HUDEP-2 (cell line): Measurements from ENCODE around the gene KRTAP27-1.

Experiments
- DNase-seq, 76 experiments: peaks; one replicate each; lab custom pipeline; 2025; ENCODE audit not compliant: unreplicated experiment in 76 of 76; lab: John Stamatoyannopoulos, UW

Gene KRTAP27-1, protein sequence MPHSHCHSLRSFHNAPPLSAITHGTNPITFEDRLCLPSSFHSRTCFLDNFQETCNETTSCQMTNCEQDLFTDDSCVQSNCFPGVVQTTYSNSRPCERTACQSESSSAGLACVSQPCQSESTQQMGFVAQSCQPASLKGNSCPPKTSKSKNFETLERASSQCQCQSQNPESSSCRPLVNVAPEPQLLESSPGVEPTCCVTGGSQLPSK

DNA sequence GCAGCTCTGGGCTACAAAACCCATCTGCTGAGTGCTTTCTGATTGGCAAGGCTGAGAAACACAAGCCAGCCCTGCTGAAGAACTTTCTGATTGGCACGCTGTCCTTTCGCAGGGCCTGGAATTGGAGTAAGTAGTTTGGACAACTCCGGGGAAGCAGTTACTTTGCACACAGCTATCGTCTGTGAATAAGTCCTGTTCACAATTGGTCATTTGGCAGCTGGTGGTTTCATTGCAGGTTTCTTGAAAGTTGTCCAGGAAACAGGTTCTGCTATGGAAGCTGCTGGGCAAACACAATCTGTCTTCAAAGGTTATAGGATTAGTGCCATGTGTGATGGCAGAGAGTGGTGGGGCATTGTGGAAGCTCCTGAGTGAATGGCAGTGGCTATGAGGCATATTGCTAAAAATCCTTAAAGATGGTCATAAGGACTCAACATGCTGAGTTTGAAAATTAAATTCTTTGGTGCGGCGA is at the start of gene KRTAP27-1:
Gene KRTAP27-1 (minus strand): TSS at position 419 of the 469 bp plus-strand sequence. CDS start 26 bp downstream, at position 393.
- DNase-seq = no peak

DNA sequence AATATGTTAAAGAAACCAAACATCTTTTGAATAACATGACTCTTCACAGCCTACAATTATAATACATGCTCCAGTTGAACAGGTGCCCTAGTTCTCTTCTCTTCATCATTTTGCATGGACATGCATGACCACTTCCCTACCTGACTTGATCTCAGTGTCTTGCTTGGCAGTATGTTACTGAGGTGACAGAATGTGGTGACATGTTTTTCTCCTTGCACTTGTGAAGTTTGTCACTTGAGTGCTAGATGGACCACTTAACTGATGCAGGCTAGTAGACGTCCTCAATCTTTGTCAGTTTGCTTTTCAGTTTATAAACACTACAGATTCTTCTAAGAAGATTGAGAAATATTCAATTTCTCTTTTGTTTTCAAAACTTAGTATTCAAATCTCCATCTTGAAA is 44.7 kb upstream of the KRTAP27-1 start:
- no peak for DNase-seq

DNA sequence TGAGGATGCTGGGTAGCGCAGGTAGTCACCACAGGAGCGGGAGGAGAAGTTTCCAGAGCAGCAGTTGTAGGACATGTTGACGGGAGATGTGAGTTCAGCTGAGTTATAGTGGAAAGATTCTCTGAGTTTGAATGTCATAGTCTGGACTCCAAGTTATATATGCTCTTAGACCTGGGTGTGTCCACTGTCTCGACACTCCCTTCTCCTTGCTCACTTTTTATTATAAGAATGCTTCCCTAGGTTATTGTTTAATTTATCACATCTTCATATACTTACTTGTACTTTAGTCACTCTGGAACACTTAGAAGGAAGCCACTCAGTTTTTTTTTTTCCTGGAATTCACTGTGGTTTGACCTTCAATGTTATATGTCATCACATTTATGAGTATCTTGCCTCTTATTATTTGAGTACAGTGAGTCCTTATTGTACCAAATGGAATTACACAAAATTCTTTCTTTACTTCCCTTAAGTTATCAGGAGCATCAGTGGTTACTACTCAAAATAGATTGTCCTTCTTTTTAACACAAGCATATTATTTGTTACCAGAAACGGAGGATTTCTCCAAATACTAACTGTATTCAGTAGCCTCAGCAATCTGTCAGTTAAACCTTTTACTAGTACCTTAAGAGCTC is 34.8 kb upstream of the KRTAP27-1 start, which contains the start of gene KRTAP13-2:
Gene KRTAP13-2 (minus strand): TSS at position 133 of the 632 bp plus-strand sequence. CDS start 58 bp downstream, at position 75.
- DNase-seq = no peak

DNA sequence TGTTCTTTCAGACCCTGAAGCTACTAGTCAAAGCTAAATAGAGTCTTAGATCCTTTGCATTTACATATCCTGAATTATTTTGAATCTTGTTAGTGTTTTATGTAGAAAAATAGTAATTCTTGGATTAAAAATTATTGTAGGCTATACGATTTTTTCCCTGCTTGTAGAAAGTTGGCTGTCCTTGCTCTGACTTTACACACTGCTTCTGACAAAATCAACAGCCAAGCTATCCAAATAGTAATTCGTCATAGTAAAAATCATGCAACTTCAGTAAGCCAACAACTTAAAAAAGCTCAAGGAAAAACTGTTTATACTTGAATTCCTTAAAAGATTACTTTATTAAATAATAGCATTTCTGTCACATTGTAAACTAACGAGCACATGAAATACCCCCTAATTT is 18.4 kb upstream of the KRTAP27-1 start:
- no peak for DNase-seq

DNA sequence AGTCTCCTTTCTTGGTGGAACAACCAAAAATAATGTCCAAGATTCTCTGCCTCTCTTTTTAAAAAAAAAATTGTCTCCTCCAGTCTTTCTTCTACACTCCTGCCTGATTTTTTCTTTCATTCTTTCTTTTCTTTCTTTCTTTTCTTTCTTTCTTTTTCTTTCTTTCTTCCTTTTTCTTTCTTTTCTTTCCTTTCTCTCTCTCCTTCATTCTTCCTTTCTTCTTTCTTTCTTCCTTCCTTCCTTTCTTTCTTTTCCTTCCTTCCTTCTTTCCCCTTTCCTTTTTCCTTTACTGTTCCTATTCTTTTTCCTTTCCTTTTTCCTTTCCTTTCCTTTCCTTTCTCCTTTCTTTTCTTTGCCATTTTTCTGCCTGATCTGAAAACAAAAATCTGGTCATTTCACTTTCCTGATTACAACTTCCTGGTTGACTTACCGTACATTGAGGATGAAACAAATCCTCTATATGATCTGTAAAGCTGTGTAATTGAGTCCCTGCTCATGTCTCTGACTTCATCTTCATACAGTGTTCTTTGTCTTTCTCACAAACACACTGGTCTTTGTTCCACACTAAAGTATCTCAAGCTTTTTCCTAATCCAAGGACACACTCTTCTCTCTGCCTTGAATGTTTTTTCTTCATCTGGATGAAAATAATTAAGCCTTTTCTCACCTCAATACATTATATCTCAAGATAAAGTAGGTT is 17.0 kb upstream of the KRTAP27-1 start:
- DNase-seq = no peak

DNA sequence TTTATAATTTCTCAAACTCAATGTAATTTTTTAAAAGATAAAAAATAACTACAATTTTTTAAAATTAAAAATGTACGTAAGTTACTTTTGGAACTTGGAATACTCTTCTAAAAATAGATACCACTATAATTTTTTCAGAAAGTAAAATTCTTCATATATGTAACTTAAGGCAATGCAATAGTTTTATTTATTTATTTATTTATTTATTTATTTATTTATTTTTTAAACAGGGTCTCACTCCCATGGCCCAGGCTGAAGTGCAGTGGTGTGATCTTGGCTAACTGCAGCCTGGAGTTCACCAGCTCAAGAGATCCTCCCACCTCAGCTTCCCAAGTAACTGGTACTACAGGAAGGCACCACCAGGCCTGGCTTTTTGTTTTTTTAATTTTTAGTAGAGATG is 14.0 kb upstream of the KRTAP27-1 start:
- DNase-seq = no peak

DNA sequence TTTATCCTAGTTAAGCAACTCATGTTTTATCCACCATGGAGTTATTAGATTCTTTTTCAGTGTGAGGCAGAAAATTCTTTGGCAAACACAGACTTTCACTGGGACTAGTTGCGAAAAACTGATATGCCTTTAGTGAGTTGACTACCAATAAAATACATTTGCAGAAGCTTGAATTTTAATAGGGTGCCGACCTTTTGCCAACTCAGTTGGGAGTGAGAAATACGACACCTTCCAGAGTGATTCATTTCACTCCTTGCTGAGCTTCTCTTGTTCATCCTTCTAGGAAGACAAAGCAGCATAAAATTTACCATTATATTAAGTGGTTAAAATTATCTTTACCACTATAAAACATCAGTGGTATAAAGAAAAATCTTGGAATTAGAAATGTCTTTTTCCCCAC is 12.1 kb upstream of the KRTAP27-1 start:
- DNase-seq = no peak

DNA sequence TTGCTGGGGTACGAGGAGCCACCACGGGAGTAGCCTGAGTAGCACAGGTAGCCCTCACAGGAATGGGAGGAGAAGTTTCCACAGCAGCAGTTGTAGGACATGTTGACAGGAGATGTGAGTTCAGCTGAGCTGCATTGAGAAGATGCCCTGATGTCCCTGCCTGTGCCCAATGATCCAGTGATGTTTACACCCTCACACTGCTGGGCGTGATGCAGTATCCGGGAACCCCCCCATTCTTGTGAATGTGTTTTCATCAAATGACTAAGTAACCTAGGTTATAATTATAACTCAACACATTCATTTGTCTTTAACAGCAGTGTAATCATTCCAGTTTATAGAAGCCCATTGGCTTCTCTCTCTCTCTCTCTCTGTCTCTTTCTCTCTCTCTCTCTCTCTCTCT is 11.0 kb upstream of the KRTAP27-1 start, which contains the start of gene KRTAP23-1:
Gene KRTAP23-1 (minus strand): TSS at position 101 of the 400 bp plus-strand sequence. CDS start 0 bp downstream, at position 101.
- peak in 1 of 76 experiments; percentile 1 for DNase-seq

DNA sequence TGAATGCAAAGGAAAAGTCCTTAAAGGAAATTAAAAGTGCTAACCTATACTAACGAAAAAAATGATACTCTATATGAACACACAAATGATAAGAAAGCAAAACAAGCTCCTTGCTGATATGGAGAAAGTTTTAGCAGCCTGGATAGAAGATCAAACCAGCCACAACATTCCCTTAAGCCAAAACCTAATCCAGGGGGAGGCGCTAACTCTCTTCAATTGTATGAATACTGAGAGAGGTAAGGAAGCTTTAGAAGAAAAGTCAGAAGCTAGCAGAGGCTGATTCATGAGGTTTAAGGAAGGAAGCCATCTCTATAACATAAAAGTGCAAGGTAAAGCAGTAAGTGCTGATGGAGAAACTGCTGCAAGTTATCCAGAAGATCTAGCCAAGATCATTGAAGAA is 7.5 kb upstream of the KRTAP27-1 start:
- no peak for DNase-seq

DNA sequence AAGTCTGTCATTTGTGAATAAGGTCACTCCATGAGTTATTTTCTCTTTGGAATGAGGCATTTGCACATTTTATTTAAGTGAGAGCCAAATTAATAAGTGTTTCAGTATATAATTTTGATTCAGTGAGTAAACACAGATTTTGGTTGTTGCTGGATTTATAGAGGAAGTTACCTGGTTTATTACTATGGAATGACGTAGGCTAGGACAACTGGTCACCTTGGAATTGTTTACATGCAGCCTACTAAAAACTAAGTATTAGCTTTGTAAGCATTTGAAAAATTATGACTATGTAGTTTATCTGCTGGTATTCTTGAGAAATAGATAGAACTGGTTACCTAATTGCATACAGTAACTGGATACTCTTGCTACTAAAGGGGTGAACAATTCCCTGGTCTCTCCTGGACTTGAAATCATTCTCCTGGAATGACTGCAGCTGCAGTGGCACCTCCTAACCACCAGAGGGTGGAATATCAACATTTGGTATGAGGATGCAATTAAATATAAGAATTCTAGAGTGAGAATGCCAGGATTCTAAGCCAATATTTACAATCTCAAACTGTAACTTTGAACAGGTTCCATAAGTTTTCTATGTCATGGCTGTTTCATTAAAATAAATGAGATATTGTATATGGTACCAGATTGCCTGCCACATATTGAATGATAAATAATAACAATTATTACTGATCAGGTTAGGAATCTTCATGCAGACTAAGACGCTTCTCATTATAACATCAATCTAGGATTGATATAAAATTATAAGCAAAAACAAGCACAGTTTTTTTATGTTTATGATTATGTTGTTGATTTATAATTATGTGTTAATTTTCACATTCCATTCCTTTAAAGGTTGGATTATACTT is 3.5 kb upstream of the KRTAP27-1 start:
- DNase-seq = peak in 17 of 76 experiments; percentile 1 to 41 (median 11)

DNA sequence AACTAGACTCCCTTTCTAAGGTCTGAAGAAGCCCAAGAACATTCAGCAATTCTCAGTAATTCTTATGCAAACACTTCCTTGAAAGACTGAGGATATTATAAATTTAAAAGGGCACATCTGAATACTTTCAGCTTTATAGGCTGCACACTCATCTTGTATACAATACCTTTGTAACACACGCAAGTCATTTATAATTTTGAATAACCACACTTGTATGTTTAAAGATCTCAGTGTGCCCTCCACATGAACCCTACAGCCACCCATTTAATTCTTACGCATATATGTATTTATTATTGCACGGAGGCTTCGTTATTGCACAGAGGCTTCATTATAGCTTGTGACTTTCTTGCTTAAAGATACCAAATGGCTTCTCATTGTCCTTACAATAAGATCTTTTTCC is 1.2 kb upstream of the KRTAP27-1 start:
- DNase-seq = no peak

DNA sequence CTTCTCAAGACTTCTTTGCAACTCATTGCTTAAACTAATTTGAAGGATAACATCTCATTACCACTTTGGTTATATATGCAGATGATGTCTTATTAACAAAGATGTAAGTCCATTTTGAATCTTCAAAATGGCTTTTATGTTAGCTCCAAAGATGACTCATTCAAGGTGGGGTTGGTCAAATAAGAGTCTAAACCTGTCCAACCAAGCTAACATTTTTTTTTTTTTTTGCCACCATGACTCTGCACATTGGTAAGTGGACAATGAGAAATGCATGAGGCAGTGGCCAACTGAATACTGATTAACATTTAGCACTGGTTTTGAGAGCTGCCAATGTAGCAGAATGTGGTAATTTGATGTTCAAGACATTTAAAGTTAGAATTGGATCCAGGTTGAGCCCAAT is 278 bp upstream of the KRTAP27-1 start:
- no peak for DNase-seq

DNA sequence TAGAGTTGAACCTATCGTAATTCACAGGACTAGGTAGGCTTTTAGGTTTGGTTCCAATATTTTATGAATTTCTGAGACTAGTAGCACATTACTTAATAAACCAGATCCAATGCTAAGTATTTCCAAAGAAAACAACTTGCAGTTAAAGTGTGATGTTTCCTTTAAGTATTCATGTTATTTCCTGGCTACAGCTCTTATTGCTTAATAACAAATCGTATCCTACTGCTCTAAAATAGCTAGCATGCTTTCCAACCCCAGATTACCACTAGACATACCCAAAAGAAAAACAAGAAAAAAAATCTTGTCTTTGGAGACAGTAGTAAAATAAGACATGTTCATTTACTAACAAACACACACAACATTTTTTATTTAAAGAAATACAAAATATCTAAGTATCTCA is 898 bp downstream of the KRTAP27-1 start:
- no peak for DNase-seq

DNA sequence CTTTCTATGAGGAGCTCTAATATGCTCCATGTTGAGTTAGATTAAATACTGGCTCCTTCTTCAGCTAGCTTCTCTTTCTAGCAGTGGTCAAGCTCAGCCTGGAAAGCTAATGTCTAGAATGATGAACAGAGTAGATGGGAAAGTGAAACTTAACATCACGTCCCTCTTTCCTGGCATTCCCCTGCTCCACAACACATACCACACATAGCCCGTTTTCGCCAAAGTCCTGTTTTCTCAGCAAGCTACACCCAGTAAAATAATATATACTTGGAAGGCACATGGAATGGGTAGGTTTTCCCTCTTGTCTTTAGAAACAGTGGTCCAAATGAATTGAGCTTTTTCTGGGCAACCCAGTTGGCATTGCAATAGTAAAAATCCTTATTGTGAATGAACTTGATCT is 3.8 kb downstream of the KRTAP27-1 start:
- DNase-seq = no peak

DNA sequence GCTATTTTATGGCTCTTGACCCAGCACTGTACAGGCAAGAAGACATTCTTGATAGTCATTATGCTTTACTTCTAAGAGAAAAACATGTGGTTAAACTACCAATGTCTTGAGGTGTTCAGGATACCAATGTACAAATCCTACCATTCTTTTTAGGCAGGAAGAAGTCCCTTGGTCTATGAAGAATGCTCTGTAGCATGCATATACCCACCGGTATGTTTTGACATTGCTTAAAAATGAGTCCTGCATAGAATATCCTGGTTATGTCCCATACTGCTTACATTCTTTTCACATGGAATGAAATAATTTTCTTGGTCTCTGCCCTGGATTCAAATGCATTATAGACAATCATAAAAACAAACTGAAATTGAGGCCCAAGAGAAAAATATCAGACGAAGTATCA is 4.8 kb downstream of the KRTAP27-1 start:
- no peak for DNase-seq

DNA sequence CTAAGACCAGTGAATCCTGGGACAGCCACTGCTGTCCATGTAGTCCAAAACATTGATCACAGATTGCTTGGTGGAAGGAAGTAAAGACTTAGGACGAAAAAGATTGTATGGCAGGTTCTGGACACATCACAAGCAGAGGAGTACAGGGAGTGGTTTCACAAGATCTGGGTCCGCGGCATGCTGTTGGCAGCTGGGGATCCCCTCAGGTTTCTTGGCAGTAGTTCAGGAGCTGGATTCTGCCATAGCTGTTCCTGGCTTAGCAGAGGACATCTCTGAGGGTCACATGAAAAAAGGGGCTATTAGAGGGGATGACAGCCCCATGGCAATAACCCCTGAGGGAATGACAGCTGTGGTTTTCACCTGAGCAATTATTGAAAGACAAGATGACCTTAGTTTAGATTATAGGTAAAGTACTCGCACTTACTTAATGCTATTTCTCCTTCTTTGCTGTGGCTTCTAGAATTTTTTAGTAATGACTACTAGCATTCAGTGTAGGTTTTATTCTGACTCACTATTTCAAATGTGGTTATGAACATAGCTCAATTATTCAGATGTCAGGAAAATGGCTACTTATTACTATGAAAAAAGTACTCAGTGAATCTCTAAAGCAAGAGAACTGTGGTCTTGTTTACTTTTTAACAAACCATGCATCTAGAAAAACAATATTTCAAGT is 8.2 kb downstream of the KRTAP27-1 start:
- no peak for DNase-seq

DNA sequence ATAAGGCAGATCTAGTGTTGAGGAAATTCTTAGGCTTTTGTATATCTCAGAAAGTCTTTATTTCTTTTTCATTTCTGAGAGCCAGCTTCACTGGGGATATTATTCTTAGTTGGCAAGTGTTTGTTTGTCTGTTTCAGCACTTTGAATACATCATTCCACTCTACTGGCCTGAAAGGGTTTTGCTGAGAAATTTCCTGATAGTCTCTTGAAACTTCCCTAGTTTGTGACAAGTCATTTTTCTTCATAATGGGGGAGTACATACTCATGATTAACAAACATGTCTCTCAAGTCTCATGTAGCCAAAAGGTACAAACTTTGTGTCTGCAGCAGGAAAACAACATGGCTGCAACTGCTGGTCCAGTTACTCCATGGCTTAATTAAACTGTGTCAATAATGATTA is 11.1 kb downstream of the KRTAP27-1 start:
- DNase-seq = no peak

DNA sequence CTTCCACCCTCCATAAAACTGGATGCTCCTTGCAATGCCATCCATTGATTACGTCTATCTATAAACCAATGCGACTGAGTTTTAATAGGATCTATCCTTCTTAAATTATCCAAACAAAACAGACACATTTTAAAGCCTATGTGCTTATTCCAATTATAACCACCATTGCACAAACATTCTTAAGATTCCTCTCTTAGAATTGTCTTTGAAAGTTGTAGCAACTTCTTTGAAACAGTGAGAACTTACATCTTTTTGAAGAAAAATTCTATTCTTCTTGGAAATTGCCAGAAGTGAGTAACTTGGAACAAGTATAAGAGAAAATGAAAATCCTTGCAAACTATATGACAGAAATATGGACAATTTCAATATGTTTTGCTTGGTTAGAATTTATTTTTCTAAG is 17.3 kb downstream of the KRTAP27-1 start, which contains the start of gene KRTAP26-1:
Gene KRTAP26-1 (minus strand): TSS at position 101 of the 400 bp plus-strand sequence. CDS start 280 bp downstream, outside the sequence.
- DNase-seq = no peak

DNA sequence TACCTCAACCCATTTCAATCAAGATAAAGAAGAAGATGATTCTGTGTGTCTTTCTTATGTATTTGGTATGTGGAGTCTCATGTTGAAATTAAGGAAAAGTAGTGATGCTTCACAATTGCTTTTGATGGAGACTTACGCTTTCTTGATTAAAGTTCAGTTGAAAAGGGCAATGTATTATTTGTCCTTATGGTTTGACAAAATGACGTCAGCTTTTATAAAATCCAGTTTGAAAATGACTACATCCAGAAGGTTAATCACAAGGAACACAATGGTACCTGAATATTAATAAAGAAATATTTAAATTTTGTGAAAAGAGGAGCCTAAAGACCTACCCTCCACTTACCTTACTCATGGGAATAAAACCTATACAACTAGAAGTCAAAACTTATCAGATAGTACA is 21.8 kb downstream of the KRTAP27-1 start:
- no peak for DNase-seq

DNA sequence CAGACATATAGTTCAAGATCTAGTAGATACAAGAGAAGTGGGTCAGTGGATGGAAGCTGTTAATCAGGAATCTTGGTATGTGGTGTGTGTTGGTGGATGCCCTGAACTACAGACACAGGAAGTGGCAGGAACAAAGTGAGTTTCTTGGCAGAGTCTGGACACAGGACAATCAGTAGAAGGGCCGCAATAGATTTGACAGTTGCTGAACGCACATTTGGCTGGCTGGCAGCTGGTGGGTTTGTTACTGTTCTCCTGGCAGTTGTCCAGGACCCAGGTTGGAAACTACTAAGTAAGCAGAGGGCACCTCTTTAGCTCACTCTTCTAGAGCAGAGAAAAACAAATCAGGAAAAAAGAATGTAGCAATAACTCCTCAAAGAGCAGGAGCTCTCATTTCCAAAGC is 30.6 kb downstream of the KRTAP27-1 start:
- no peak for DNase-seq
